Gastrocnemius medialis (tissue), 4 donors: ENCODE data around the gene DHX40. TPM values are rescaled to one million over a fixed set of nuclear protein-coding genes. Genes with fewer than 3 reads are reported as not detected.

Experiments
- ATAC-seq, 2 donors: fragments of 150-250 bp; one replicate each; pipeline ENCODE4 v1.9.1; 2016
- DNase-seq, 2 donors: peaks; one replicate each; pipeline ENCODE4 v3.0.0-alpha.2; 2019
- H3K27ac ChIP-seq, 4 donors: fragments of 200-600 bp; sonication (generic); 1 replicate in 1 of 4; 2 replicates in 3 of 4; pipeline ENCODE4 v1.5.1; 2016 to 2018; ENCODE audit warnings: mild to moderate bottlenecking in 2 of 4, moderate library complexity in 1 of 4
- H3K27me3 ChIP-seq, 3 donors: fragments of 200-600 bp; sonication (generic) in 2 of 3; 1 replicate in 1 of 3; 2 replicates in 2 of 3; pipeline versions ENCODE4 v1.5.1 to v1.6.0; 2016 to 2019; ENCODE audit warnings: mild to moderate bottlenecking in 1 of 3, moderate library complexity in 1 of 3
- H3K36me3 ChIP-seq, 2 donors: fragments of 200-600 bp; sonication (generic) in 1 of 2; one replicate each; pipeline ENCODE4 v1.5.1; 2017 to 2018
- H3K4me1 ChIP-seq, 2 donors: fragments of 200-600 bp; sonication (generic) in 1 of 2; one replicate each; pipeline ENCODE4 v1.5.1; 2016 to 2017; ENCODE audit warnings: mild to moderate bottlenecking in 2 of 2
- H3K4me3 ChIP-seq, 4 donors: fragments of 200-600 bp; sonication (generic) in 3 of 4; 1 replicate in 1 of 4; 2 replicates in 3 of 4; pipeline ENCODE4 v1.5.1; 2016 to 2019; ENCODE audit warnings: mild to moderate bottlenecking in 2 of 4
- H3K9me3 ChIP-seq, 3 donors: fragments of 200-600 bp; sonication (generic) in 2 of 3; 1 replicate in 1 of 3; 2 replicates in 2 of 3; pipeline ENCODE4 v1.5.1; 2016 to 2019
- CTCF ChIP-seq, 5 experiments: fragments of 450-650 bp in 3 of 5; fragments of 200-600 bp in 2 of 5; sonication (generic) in 2 of 5; IDR thresholded peaks in 4 of 5; conservative IDR thresholded peaks in 1 of 5; 1 replicate in 4 of 5; 2 replicates in 1 of 5; pipeline ENCODE4 v1.5.1; 2016 to 2019; ENCODE audit warnings: antibody characterized with exemption in 5 of 5, mild to moderate bottlenecking in 3 of 5, moderate library complexity in 3 of 5
- POLR2A ChIP-seq, 2 donors: fragments of 450-650 bp; IDR thresholded peaks; one replicate each; pipeline ENCODE4 v1.6.1; 2017; ENCODE audit warnings: antibody characterized with exemption in 2 of 2, mild to moderate bottlenecking in 2 of 2, moderate library complexity in 2 of 2
- in situ Hi-C, 4 donors: fragments of 200-750 bp; cut with MboI; loops; one replicate each; pipeline versions ENCODE4 v1.15.0 to v1.8.0; 2017; ENCODE audit warnings: low sequenced_read_pairs in 4 of 4
- intact Hi-C: fragments of 100-400 bp; cut with DNase I; formaldehyde crosslinking; loops from one replicate; pipeline ENCODE4 v1.15.1; 2023; ENCODE audit warnings: low total_unique reads
- total RNA-seq, 4 donors: library from RNA; depleted of rRNA; stranded (reverse); fragments of >200 nt; gene quantifications; one replicate each; pipeline versions ENCODE4 v1.1.0 to v1.2.3, GENCODE V29; 2016

Gene DHX40
- total RNA-seq, 4 donors from 2014 or later = 21.2 to 32.2 (median 26.9) TPM

GRCh38 chr17:59637611-59638310, 72.4 kb downstream of the DHX40 start:
- H3K4me1 ChIP-seq = peaks cover 48 to 61% of the 10 kb centered on the region in 2 donors
- H3K36me3 ChIP-seq = no peaks in the 10 kb centered on the region
- ATAC-seq (no peak), DNase-seq (no peak)
- no peak for TF ChIP-seq CTCF (IDR thresholded peaks at IDR 0.05 in 4 of 5, conservative IDR thresholded peaks at IDR 0.05 in 1 of 5)
- intact Hi-C loops (no loop called here), in situ Hi-C loops (no loop called here)
- no peak overlapping the region for H3K27ac ChIP-seq
- no peaks in the 10 kb centered on the region for H3K9me3 ChIP-seq
- H3K4me3 ChIP-seq = no peak overlapping the region
- H3K27me3 ChIP-seq = no peaks in the 10 kb centered on the region

- intact Hi-C loops = no loop called here
Observed at GRCh38 chr17:59638553-59638952, 73.1 kb downstream of the DHX40 start.

GRCh38 chr17:59641799-59642484, 76.5 kb downstream of the DHX40 start:
- no peaks in the 10 kb centered on the region for H3K9me3 ChIP-seq
- ATAC-seq (no peak), DNase-seq (no peak)
- peaks cover 0 to 22% of the 10 kb centered on the region in 2 donors for H3K36me3 ChIP-seq
- H3K4me1 ChIP-seq = peaks cover 54 to 71% of the 10 kb centered on the region in 2 donors
- intact Hi-C loops (loop anchor here (5.0 kb wide), 1 partner anchor 65 kb away; the partner anchor contains the start of genes PTRH2 and VMP1), in situ Hi-C loops (no loop called here)
- peak overlapping the region; percentile 66 to 77 (median 74) for H3K27ac ChIP-seq
- TF ChIP-seq POLR2A (IDR thresholded peaks at IDR 0.05) (no peak), CTCF (IDR thresholded peaks at IDR 0.05 in 4 of 5, conservative IDR thresholded peaks at IDR 0.05 in 1 of 5) (no peak)
- H3K4me3 ChIP-seq = no peak overlapping the region
- no peaks in the 10 kb centered on the region for H3K27me3 ChIP-seq

More at GRCh38 chr17:59638553-59638952, 73.1 kb downstream of the DHX40 start:
- no peak overlapping the region for H3K4me3 ChIP-seq
- DNase-seq = no peak
- no peaks in the 10 kb centered on the region for H3K9me3 ChIP-seq
- in situ Hi-C loops = no loop called here
- peaks cover 50 to 61% of the 10 kb centered on the region in 2 donors for H3K4me1 ChIP-seq
- H3K27ac ChIP-seq = no peak overlapping the region
- H3K27me3 ChIP-seq = no peaks in the 10 kb centered on the region
- no peak for ATAC-seq
- no peaks in the 10 kb centered on the region for H3K36me3 ChIP-seq
- TF ChIP-seq POLR2A (IDR thresholded peaks at IDR 0.05) (no peak), CTCF (IDR thresholded peaks at IDR 0.05 in 4 of 5, conservative IDR thresholded peaks at IDR 0.05 in 1 of 5) (no peak)

GRCh38 chr17:59642565-59642964, 77.2 kb downstream of the DHX40 start:
- Histone ChIP-seq H3K4me3 (no peak overlapping the region), H3K9me3 (no peaks in the 10 kb centered on the region), H3K27ac (peak overlapping the region; percentile 66 to 77 (median 74)), H3K4me1 (peaks cover 60 to 74% of the 10 kb centered on the region in 2 donors), H3K36me3 (peaks cover 0 to 25% of the 10 kb centered on the region in 2 donors), H3K27me3 (no peaks in the 10 kb centered on the region)
- TF ChIP-seq CTCF (IDR thresholded peaks at IDR 0.05 in 4 of 5, conservative IDR thresholded peaks at IDR 0.05 in 1 of 5) (no peak), POLR2A (IDR thresholded peaks at IDR 0.05) (no peak)
- no peak for ATAC-seq
- in situ Hi-C loops (no loop called here), intact Hi-C loops (loop anchor here (5.0 kb wide), 1 partner anchor 65 kb away; the partner anchor contains the start of genes PTRH2 and VMP1)
- no peak for DNase-seq
